ENCODE measurements around the gene MTHFD1.
A peak's percentile ranks its signal among the peaks of the same experiment; 100 is the strongest.

The MTHFD1 gene

DNA sequence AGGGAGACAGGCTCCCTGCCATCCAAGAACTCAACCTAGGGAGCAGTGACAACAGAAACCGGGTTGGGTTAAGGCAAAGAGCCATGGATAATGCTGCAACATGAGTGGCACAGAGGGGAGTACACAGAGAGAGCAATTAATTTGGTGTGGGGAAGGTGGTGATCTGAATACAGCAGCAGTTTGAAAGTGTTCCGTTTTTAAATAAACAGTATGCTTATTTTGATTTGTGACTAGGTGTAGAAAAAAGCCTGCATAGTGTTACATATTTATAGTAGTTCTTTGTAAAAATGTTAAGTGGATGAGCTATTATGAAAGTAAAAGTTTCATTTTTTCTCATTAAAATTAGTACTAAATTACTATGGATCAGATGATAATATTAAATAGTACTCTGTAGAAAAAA, 85.9 kb downstream of the MTHFD1 start:
- Histone ChIP-seq H3K23ac (ENCODE audit: low read length) (no peak overlapping the region), H3K9ac (ENCODE audit: low read length) (no peak overlapping the region), H3K27ac (ENCODE audit: low read depth, low read length) (no peak overlapping the region), H4K8ac (ENCODE audit: low read depth, low read length) (no peak overlapping the region), H3K79me2 (ENCODE audit: control insufficient read depth, insufficient read depth, low read length, poor library complexity) (no peaks in the 10 kb centered on the region), H3K4me3 (ENCODE audit: low read depth, low read length) (no peak overlapping the region), H2BK5ac (ENCODE audit: low read depth, low read length, poor library complexity) (no peak overlapping the region), H3K79me1 (ENCODE audit: low read length) (peaks cover 3% of the 10 kb centered on the region), H2AK5ac (ENCODE audit: low read length) (no peak overlapping the region), H3K18ac (ENCODE audit: low read length) (no peak overlapping the region), H4K91ac (ENCODE audit: low read depth, low read length) (no peak overlapping the region), H3K4me1 (ENCODE audit: control insufficient read depth in 1 of 2, insufficient read depth in 2 of 2, low read length in 2 of 2) (no peaks in the 10 kb centered on the region), H4K12ac (ENCODE audit: low read depth, low read length) (no peak overlapping the region), H3K4me2 (ENCODE audit: low read length) (no peak overlapping the region), H2BK120ac (ENCODE audit: insufficient read depth, low read length, poor library complexity) (no peak overlapping the region), H2AFZ (ENCODE audit: insufficient read depth, low read length, poor library complexity) (no peak overlapping the region), H2BK12ac (ENCODE audit: low read length) (no peak overlapping the region), H3K14ac (ENCODE audit: low read length) (no peak overlapping the region), H3K36me3 (ENCODE audit: control insufficient read depth in 1 of 2, insufficient read depth in 2 of 2, low read length in 2 of 2) (no peaks in the 10 kb centered on the region), H3K4ac (ENCODE audit: low read depth, low read length) (no peak overlapping the region), H3K27me3 (ENCODE audit: insufficient read depth, low read length) (no peaks in the 10 kb centered on the region), H3K9me3 (ENCODE audit: insufficient read depth, low read depth, low read length) (no peaks in the 10 kb centered on the region)
- WGBS (ENCODE audit: extremely low coverage, insufficient coverage, insufficient read length): no CpG with 5 or more reads among the region's 2 CpGs
- DNase-seq: no peak

DNA sequence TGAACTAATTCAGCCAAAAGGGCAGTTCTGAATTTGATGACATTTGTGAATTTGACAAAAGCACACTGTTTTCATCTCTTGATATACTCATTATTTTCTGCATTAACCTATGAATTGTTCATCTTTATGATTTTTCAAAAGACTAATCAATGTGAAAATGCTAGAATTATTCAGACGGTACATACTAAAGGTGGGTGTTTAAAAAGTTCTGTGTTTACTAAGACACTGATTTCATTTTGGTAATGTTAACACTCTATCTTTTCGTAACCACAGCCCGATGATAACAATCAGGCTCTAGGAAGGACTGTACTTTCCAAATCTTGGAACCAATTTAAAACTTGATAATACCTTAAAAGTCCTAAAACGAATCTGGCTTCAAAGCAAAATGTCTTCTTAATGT, 86.5 kb downstream of the MTHFD1 start:
- no peak overlapping the region for H3K14ac ChIP-seq (ENCODE audit: low read length)
- H4K91ac ChIP-seq (ENCODE audit: low read depth, low read length): no peak overlapping the region
- H3K36me3 ChIP-seq (ENCODE audit: control insufficient read depth in 1 of 2, insufficient read depth in 2 of 2, low read length in 2 of 2): no peaks in the 10 kb centered on the region
- H3K27me3 ChIP-seq (ENCODE audit: insufficient read depth, low read length): no peaks in the 10 kb centered on the region
- no peak overlapping the region for H3K4ac ChIP-seq (ENCODE audit: low read depth, low read length)
- no peak overlapping the region for H4K8ac ChIP-seq (ENCODE audit: low read depth, low read length)
- H3K23ac ChIP-seq (ENCODE audit: low read length): no peak overlapping the region
- H3K79me1 ChIP-seq (ENCODE audit: low read length): peaks cover 3% of the 10 kb centered on the region
- no peak overlapping the region for H2AFZ ChIP-seq (ENCODE audit: insufficient read depth, low read length, poor library complexity)
- H2BK12ac ChIP-seq (ENCODE audit: low read length): no peak overlapping the region
- no peak overlapping the region for H3K4me3 ChIP-seq (ENCODE audit: low read depth, low read length)
- H4K12ac ChIP-seq (ENCODE audit: low read depth, low read length): no peak overlapping the region
- no peak overlapping the region for H3K18ac ChIP-seq (ENCODE audit: low read length)
- H2AK5ac ChIP-seq (ENCODE audit: low read length): no peak overlapping the region
- no peak overlapping the region for H3K4me2 ChIP-seq (ENCODE audit: low read length)
- H3K9me3 ChIP-seq (ENCODE audit: insufficient read depth, low read depth, low read length): no peaks in the 10 kb centered on the region
- H3K4me1 ChIP-seq (ENCODE audit: control insufficient read depth in 1 of 2, insufficient read depth in 2 of 2, low read length in 2 of 2): no peaks in the 10 kb centered on the region
- no peak overlapping the region for H2BK5ac ChIP-seq (ENCODE audit: low read depth, low read length, poor library complexity)
- H2BK120ac ChIP-seq (ENCODE audit: insufficient read depth, low read length, poor library complexity): no peak overlapping the region
- H3K9ac ChIP-seq (ENCODE audit: low read length): no peak overlapping the region
- H3K27ac ChIP-seq (ENCODE audit: low read depth, low read length): no peak overlapping the region
- no peaks in the 10 kb centered on the region for H3K79me2 ChIP-seq (ENCODE audit: control insufficient read depth, insufficient read depth, low read length, poor library complexity)
- no peak for DNase-seq
- no CpG with 5 or more reads among the region's 4 CpGs for WGBS (ENCODE audit: extremely low coverage, insufficient coverage, insufficient read length)

DNA sequence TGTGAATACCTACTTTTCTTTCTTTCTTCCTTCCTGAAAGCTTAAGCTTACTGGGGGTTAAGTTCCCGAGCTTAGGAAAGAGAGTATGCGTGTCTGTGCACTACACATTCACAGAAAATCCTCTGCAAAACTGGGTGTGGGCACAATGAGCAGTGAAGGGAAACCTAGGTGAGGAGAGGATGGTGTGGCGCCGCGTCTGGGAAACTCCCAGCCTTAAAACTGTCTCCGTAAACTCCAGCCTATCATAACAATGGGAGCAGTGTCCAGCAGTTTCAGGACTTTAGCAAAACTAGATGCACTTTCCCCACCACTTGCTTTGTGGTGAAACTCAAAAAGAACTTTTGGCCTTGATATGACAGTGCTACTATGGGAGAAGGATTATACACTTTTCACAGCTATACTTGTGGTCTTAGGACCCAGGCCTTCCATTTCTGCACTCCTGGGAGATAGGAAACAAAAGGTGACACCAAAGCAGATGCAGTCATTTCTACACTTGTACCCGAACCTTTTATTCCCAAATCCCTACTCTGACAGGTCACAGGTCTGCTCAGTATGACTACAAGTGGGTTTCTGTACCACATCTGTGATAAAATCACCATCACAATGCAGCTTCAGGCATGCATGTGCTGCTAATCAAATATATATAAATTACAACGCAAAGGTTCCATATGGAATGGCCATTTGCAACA, 87.6 kb downstream of the MTHFD1 start:
- H3K79me1 ChIP-seq (ENCODE audit: low read length): peaks cover 3% of the 10 kb centered on the region
- no CpG with 5 or more reads among the region's 8 CpGs for WGBS (ENCODE audit: extremely low coverage, insufficient coverage, insufficient read length)
- no peak overlapping the region for H4K12ac ChIP-seq (ENCODE audit: low read depth, low read length)
- H3K4me3 ChIP-seq (ENCODE audit: low read depth, low read length): no peak overlapping the region
- H3K36me3 ChIP-seq (ENCODE audit: control insufficient read depth in 1 of 2, insufficient read depth in 2 of 2, low read length in 2 of 2): no peaks in the 10 kb centered on the region
- no peak overlapping the region for H2BK120ac ChIP-seq (ENCODE audit: insufficient read depth, low read length, poor library complexity)
- no peak overlapping the region for H2BK5ac ChIP-seq (ENCODE audit: low read depth, low read length, poor library complexity)
- no peak overlapping the region for H2AK5ac ChIP-seq (ENCODE audit: low read length)
- no peak overlapping the region for H2BK12ac ChIP-seq (ENCODE audit: low read length)
- H3K4me2 ChIP-seq (ENCODE audit: low read length): no peak overlapping the region
- H3K9me3 ChIP-seq (ENCODE audit: insufficient read depth, low read depth, low read length): no peaks in the 10 kb centered on the region
- no peak overlapping the region for H4K8ac ChIP-seq (ENCODE audit: low read depth, low read length)
- H3K14ac ChIP-seq (ENCODE audit: low read length): no peak overlapping the region
- no peak overlapping the region for H3K23ac ChIP-seq (ENCODE audit: low read length)
- H3K27ac ChIP-seq (ENCODE audit: low read depth, low read length): no peak overlapping the region
- no peak overlapping the region for H3K4ac ChIP-seq (ENCODE audit: low read depth, low read length)
- DNase-seq: no peak
- H3K4me1 ChIP-seq (ENCODE audit: control insufficient read depth in 1 of 2, insufficient read depth in 2 of 2, low read length in 2 of 2): no peaks in the 10 kb centered on the region
- H3K9ac ChIP-seq (ENCODE audit: low read length): no peak overlapping the region
- H3K27me3 ChIP-seq (ENCODE audit: insufficient read depth, low read length): no peaks in the 10 kb centered on the region
- H2AFZ ChIP-seq (ENCODE audit: insufficient read depth, low read length, poor library complexity): no peak overlapping the region
- H3K79me2 ChIP-seq (ENCODE audit: control insufficient read depth, insufficient read depth, low read length, poor library complexity): no peaks in the 10 kb centered on the region
- H3K18ac ChIP-seq (ENCODE audit: low read length): no peak overlapping the region
- H4K91ac ChIP-seq (ENCODE audit: low read depth, low read length): no peak overlapping the region

DNA sequence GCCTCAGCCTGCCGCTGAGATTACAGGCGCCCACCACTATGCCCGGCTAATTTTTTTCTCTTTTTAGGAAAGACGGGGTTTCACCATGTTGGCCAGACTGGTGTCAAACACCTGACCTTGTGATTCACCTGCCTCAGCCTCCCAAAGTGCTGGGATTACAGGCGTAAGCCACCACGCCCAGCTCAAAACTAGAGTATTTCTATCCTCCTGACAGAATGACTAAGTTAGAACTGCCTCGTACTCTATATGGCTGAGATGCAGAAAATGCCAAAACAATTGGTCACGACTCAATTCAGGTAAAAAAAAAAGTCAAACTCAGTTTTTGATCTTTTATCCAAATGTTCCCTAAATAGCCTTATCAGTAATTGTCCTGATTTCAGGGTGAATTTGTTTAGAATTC, 88.3 kb downstream of the MTHFD1 start:
- no peak overlapping the region for H3K9ac ChIP-seq (ENCODE audit: low read length)
- H3K27ac ChIP-seq (ENCODE audit: low read depth, low read length): no peak overlapping the region
- H2BK5ac ChIP-seq (ENCODE audit: low read depth, low read length, poor library complexity): no peak overlapping the region
- DNase-seq: peak in 1 of 2 donors; percentile 8
- H3K9me3 ChIP-seq (ENCODE audit: insufficient read depth, low read depth, low read length): no peaks in the 10 kb centered on the region
- no peak overlapping the region for H3K4me2 ChIP-seq (ENCODE audit: low read length)
- no peak overlapping the region for H4K91ac ChIP-seq (ENCODE audit: low read depth, low read length)
- no CpG with 5 or more reads among the region's 8 CpGs for WGBS (ENCODE audit: extremely low coverage, insufficient coverage, insufficient read length)
- H3K79me2 ChIP-seq (ENCODE audit: control insufficient read depth, insufficient read depth, low read length, poor library complexity): no peaks in the 10 kb centered on the region
- no peak overlapping the region for H4K8ac ChIP-seq (ENCODE audit: low read depth, low read length)
- H3K79me1 ChIP-seq (ENCODE audit: low read length): peaks cover 3% of the 10 kb centered on the region
- H2AK5ac ChIP-seq (ENCODE audit: low read length): no peak overlapping the region
- H3K36me3 ChIP-seq (ENCODE audit: control insufficient read depth in 1 of 2, insufficient read depth in 2 of 2, low read length in 2 of 2): no peaks in the 10 kb centered on the region
- no peak overlapping the region for H2BK120ac ChIP-seq (ENCODE audit: insufficient read depth, low read length, poor library complexity)
- no peak overlapping the region for H3K4ac ChIP-seq (ENCODE audit: low read depth, low read length)
- H3K14ac ChIP-seq (ENCODE audit: low read length): no peak overlapping the region
- no peak overlapping the region for H2AFZ ChIP-seq (ENCODE audit: insufficient read depth, low read length, poor library complexity)
- no peaks in the 10 kb centered on the region for H3K27me3 ChIP-seq (ENCODE audit: insufficient read depth, low read length)
- H3K4me3 ChIP-seq (ENCODE audit: low read depth, low read length): no peak overlapping the region
- H4K12ac ChIP-seq (ENCODE audit: low read depth, low read length): no peak overlapping the region
- no peak overlapping the region for H2BK12ac ChIP-seq (ENCODE audit: low read length)
- H3K23ac ChIP-seq (ENCODE audit: low read length): no peak overlapping the region
- H3K4me1 ChIP-seq (ENCODE audit: control insufficient read depth in 1 of 2, insufficient read depth in 2 of 2, low read length in 2 of 2): no peaks in the 10 kb centered on the region
- H3K18ac ChIP-seq (ENCODE audit: low read length): no peak overlapping the region

All from trophoblast cell (in vitro differentiated cells and primary cell).